ENCODE data around the gene MYO1G. TPM values are rescaled to one million over a fixed set of nuclear protein-coding genes. Genes with fewer than 3 reads are reported as not detected.

MYO1G gene
- total RNA-seq, 1 experiment from 2014 or later, result 0.57 TPM

DNA sequence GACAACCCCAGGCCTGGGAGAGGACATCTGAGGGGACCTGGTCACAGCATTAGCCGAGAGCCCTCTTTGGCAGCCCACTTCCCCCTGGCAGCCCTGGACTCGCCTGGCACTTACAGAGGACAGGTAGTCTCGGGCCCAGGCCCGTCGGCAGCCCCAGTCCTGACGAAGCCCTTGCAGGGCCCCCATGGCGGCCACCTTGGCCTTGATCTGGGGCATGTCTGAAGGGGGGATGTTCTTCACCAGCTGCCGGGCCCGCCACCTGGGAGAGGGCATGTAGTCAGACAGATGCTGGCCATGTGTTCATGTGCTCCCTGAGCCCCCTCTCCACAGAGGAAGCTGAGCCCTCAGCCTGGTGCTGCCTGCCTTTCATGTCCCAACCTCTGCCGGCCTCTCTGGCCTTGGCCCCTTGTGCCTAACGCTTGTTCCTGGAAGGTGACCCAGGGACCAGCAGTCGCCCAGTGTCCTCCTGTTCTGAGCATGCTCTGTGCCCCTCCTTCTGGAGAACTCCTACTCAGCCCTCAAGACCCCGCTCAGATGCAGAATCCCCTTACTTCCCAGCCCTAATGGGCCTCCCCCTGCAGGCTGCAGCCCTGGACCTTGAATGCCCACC lies 13.9 kb downstream of the MYO1G start:
- Mint-ChIP-seq H3K4me1 (peaks cover 0 to 5% of the 10 kb centered on the region in 2 experiments; a peak in 3 of 4 replicates), H3K4me3 (no peak overlapping the region; a peak in 1 of 5 replicates), H3K9me3 (no peaks in the 10 kb centered on the region), H3K27ac (0 out of 7 replicates have a peak overlapping the region, but pooled peaks of 1 of the 3 experiments have one; percentile 28), H3K27me3 (ENCODE audit: low read depth) (peaks cover 20% of the 10 kb centered on the region), H3K36me3 (ENCODE audit: insufficient read depth in 1 of 3, low read depth in 3 of 3) (no peaks in the 10 kb centered on the region; a peak in 1 of 7 replicates)
- Histone ChIP-seq H3K4me1 (ENCODE audit: insufficient read depth, low read length) (no peaks in the 10 kb centered on the region), H2BK20ac (ENCODE audit: low read depth, low read length, poor library complexity, severe bottlenecking) (no peak overlapping the region), H2BK120ac (ENCODE audit: low read depth, low read length, poor library complexity, severe bottlenecking) (no peak overlapping the region), H3T11ph (ENCODE audit: low read length) (no peak overlapping the region), H4K20me1 (ENCODE audit: control insufficient read depth, insufficient read depth, insufficient read length) (no peaks in the 10 kb centered on the region), H3K23me2 (ENCODE audit: insufficient read length, low read depth, low read length, poor library complexity, severe bottlenecking) (no peaks in the 10 kb centered on the region), H2BK15ac (ENCODE audit: low read depth, low read length) (no peak overlapping the region), H3K79me1 (ENCODE audit: insufficient read depth, low read depth, low read length, poor library complexity, severe bottlenecking) (no peaks in the 10 kb centered on the region), H2AFZ (ENCODE audit: low read length) (no peak overlapping the region), H3K14ac (ENCODE audit: insufficient read depth, low read length) (no peak overlapping the region), H2AK5ac (ENCODE audit: insufficient read length, low read length) (no peak overlapping the region), H3K56ac (ENCODE audit: insufficient read length, low read depth, low read length) (no peak overlapping the region), H3K9ac (ENCODE audit: extremely low read depth, insufficient read length, low read length) (no peak overlapping the region), H2BK5ac (ENCODE audit: insufficient read length, low read length) (no peak overlapping the region), H3K4ac (ENCODE audit: low read depth, low read length) (no peak overlapping the region), H3K18ac (ENCODE audit: insufficient read length, low read depth, low read length) (no peak overlapping the region), H4K91ac (ENCODE audit: insufficient read length, low read depth, low read length) (no peak overlapping the region), H4K5ac (ENCODE audit: insufficient read length, low read depth, low read length) (no peak overlapping the region), H3K9me3 (ENCODE audit: control insufficient read depth, low read depth, low read length) (no peaks in the 10 kb centered on the region), H4K8ac (replicated peaks; ENCODE audit: insufficient read length, low read depth, low read length) (no peak overlapping the region), H3K27ac (ENCODE audit: insufficient read length, low read depth, low read length) (no peak overlapping the region), H3K79me2 (ENCODE audit: insufficient read depth, low read length) (no peaks in the 10 kb centered on the region), H3K23ac (ENCODE audit: insufficient read length, low read depth, low read length) (no peak overlapping the region), H3K27me3 (ENCODE audit: insufficient read depth, low read length) (no peaks in the 10 kb centered on the region; the same call in 1 of the 2 replicates), H2BK12ac (ENCODE audit: insufficient read length, low read depth, low read length) (no peak overlapping the region), H3K4me2 (ENCODE audit: insufficient read depth, insufficient read length, low read length) (no peak overlapping the region)
- DNase-seq, result no peak
- TF ChIP-seq, protein P1, sequence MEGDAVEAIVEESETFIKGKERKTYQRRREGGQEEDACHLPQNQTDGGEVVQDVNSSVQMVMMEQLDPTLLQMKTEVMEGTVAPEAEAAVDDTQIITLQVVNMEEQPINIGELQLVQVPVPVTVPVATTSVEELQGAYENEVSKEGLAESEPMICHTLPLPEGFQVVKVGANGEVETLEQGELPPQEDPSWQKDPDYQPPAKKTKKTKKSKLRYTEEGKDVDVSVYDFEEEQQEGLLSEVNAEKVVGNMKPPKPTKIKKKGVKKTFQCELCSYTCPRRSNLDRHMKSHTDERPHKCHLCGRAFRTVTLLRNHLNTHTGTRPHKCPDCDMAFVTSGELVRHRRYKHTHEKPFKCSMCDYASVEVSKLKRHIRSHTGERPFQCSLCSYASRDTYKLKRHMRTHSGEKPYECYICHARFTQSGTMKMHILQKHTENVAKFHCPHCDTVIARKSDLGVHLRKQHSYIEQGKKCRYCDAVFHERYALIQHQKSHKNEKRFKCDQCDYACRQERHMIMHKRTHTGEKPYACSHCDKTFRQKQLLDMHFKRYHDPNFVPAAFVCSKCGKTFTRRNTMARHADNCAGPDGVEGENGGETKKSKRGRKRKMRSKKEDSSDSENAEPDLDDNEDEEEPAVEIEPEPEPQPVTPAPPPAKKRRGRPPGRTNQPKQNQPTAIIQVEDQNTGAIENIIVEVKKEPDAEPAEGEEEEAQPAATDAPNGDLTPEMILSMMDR (conservative IDR thresholded peaks at IDR 0.05), result no peak
- no CpG with 5 or more reads among the region's 13 CpGs for WGBS (ENCODE audit: extremely low coverage, insufficient read length, low lambda C conversion rate)

Measured in H9 (cell line).